CD4-positive, alpha-beta memory T cell (primary cell): ENCODE results near the gene DQX1. TPM values are rescaled to one million over a fixed set of nuclear protein-coding genes. Genes with fewer than 3 reads are reported as not detected.

Source experiments
- CTCF ChIA-PET: fragments of 350-600 bp; sonication (Branson Sonifier 250); formaldehyde crosslinking; loops from one replicate; lab custom pipeline; 2021; ENCODE audit warnings: inconsistent platforms; ENCODE audit not compliant: partially characterized antibody; lab: Charles Lee
- POLR2A ChIA-PET: fragments of 350-600 bp; sonication (Branson Sonifier 250); formaldehyde crosslinking; loops from one replicate; lab custom pipeline; 2021; ENCODE audit not compliant: partially characterized antibody; lab: Charles Lee
- DNase-seq, 5 donors: peaks; one replicate each; pipeline versions ENCODE4 v3.0.0 to v3.0.0-alpha.2; 2020 to 2022; ENCODE audit warnings: mixed read lengths in 1 of 5
- H3K27ac ChIP-seq: one replicate; pipeline ENCODE4 v1.7.0; 2013; ENCODE audit warnings: low read depth, low read length
- H3K27me3 ChIP-seq: 2 replicates; pipeline ENCODE4 v1.7.0; 2013; ENCODE audit warnings: mild to moderate bottlenecking, low read length, moderate library complexity; ENCODE audit not compliant: insufficient read depth
- H3K36me3 ChIP-seq: 2 replicates; pipeline ENCODE4 v1.7.0; 2013; ENCODE audit warnings: mild to moderate bottlenecking, low read length, moderate library complexity; ENCODE audit not compliant: insufficient read depth
- H3K4me1 ChIP-seq: 2 replicates; pipeline ENCODE4 v1.7.0; 2013; ENCODE audit warnings: mild to moderate bottlenecking, low read length, moderate library complexity; ENCODE audit not compliant: insufficient read depth
- H3K4me3 ChIP-seq, 2 donors: one replicate each; pipeline ENCODE4 v1.7.0; 2013; ENCODE audit warnings: low read length in 2 of 2, mild to moderate bottlenecking in 1 of 2
- H3K9me3 ChIP-seq, 2 donors: one replicate each; pipeline ENCODE4 v1.7.0; 2013; ENCODE audit warnings: low read length in 2 of 2, control low read depth in 1 of 2; ENCODE audit not compliant: control insufficient read depth in 1 of 2
- H3K27ac Mint-ChIP-seq, 7 donors: one replicate each; pipeline ENCODE4 v1.8.0; 2020 to 2021; ENCODE audit warnings: mixed read lengths in 7 of 7, mild to moderate bottlenecking in 6 of 7, inconsistent platforms in 3 of 7, moderate library complexity in 3 of 7
- H3K27me3 Mint-ChIP-seq, 2 donors: one replicate each; pipeline ENCODE4 v1.8.0; 2020 to 2021; ENCODE audit warnings: mixed read lengths in 2 of 2
- H3K36me3 Mint-ChIP-seq, 2 donors: one replicate each; pipeline ENCODE4 v1.8.0; 2020 to 2021; ENCODE audit warnings: mixed read lengths in 2 of 2, inconsistent platforms in 1 of 2, mild to moderate bottlenecking in 1 of 2
- H3K4me1 Mint-ChIP-seq, 4 donors: one replicate each; pipeline ENCODE4 v1.8.0; 2020 to 2021; ENCODE audit warnings: mixed read lengths in 4 of 4, mild to moderate bottlenecking in 1 of 4
- H3K4me3 Mint-ChIP-seq, 8 donors: one replicate each; pipeline ENCODE4 v1.8.0; 2020 to 2021; ENCODE audit warnings: mixed read lengths in 8 of 8, mild to moderate bottlenecking in 7 of 8, moderate library complexity in 6 of 8, inconsistent platforms in 3 of 8
- H3K9me3 Mint-ChIP-seq, 8 donors: one replicate each; pipeline ENCODE4 v1.8.0; 2020 to 2021; ENCODE audit warnings: mixed read lengths in 8 of 8, mild to moderate bottlenecking in 5 of 8, inconsistent platforms in 3 of 8, moderate library complexity in 1 of 8
- intact Hi-C: fragments of 100-400 bp; cut with micrococcal nuclease; formaldehyde crosslinking; loops from one replicate; pipeline ENCODE4 v1.15.1; 2023
- polyA plus RNA-seq, 2 donors: library from polyadenylated mRNA; unstranded; fragments of 300-500 nt; fragmentation: Illumina TruSeq; gene quantifications; one replicate each; pipeline ENCODE4 v1.2.3, GENCODE V29; 2021
- total RNA-seq, 2 experiments: library from RNA; stranded (reverse); gene quantifications; one replicate each; pipeline ENCODE4 v1.2.3, GENCODE V29; 2021

The DQX1 gene
- total and polyA plus RNA-seq, 4 experiments from 2014 or later, result 0.35 to 0.44 TPM; not detected in 2

- H3K27me3 ChIP-seq, result no peaks in the 10 kb centered on the region
- no peak overlapping the region for H3K27ac ChIP-seq
- no peak overlapping the region for H3K4me3 ChIP-seq
- intact Hi-C loops, result no loop called here
- no peak for DNase-seq
- H3K4me1 ChIP-seq, result peaks cover 4% of the 10 kb centered on the region
- CTCF ChIA-PET, result no interaction called here
- H3K4me1 Mint-ChIP-seq, result peaks cover 2 to 15% (median 8%) of the 10 kb centered on the region in 4 donors
- POLR2A ChIA-PET, result no interaction called here
- H3K27me3 Mint-ChIP-seq, result peaks cover 7 to 20% of the 10 kb centered on the region in 2 donors
- no peaks in the 10 kb centered on the region for H3K9me3 Mint-ChIP-seq
- peak overlapping the region in 2 of 7 donors; percentile 47 to 77 for H3K27ac Mint-ChIP-seq
- H3K4me3 Mint-ChIP-seq, result no peak overlapping the region
- H3K36me3 Mint-ChIP-seq, result peaks cover 0 to 10% of the 10 kb centered on the region in 2 donors
- no peaks in the 10 kb centered on the region for H3K9me3 ChIP-seq
- H3K36me3 ChIP-seq, result no peaks in the 10 kb centered on the region
These were observed 34.6 kb upstream of the DQX1 start for GRCh38 chr2:74560591-74560990.

DNA sequence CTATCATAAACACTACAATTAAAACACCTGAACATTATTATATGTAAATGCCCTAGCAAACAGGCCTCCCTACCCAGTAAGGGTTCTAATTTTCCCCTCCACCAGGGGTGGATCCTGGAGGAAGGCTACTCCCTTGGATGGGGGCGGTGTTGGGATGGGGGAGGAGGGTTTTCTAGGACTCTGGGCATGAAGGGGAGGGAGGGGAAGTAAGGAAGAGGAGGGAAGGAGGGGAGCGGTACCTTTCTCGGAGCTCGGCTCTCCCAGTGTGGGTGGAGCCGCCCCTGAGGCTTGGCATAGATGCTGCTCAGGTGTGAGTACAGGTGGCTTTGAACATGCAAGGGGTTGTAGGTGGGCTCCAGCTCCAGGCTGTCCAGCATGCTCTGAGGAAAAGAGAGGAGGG lies 33.9 kb upstream of the DQX1 start:
- peaks cover 7 to 20% of the 10 kb centered on the region in 2 donors for H3K27me3 Mint-ChIP-seq
- no peaks in the 10 kb centered on the region for H3K9me3 Mint-ChIP-seq
- ChIA-PET CTCF (no interaction called here), POLR2A (interaction anchor here (0.6 to 1.0 kb wide), 3 partner anchors 12 to 62 kb away, joined by 3 read pairs; no protein-coding TSS in a partner anchor)
- Histone ChIP-seq H3K9me3 (no peaks in the 10 kb centered on the region), H3K27ac (no peak overlapping the region), H3K4me1 (peaks cover 10% of the 10 kb centered on the region), H3K27me3 (no peaks in the 10 kb centered on the region), H3K4me3 (no peak overlapping the region), H3K36me3 (no peaks in the 10 kb centered on the region)
- DNase-seq, result no peak
- intact Hi-C loops, result loop anchor here (10.0 kb wide), 1 partner anchor 165 kb away; no protein-coding TSS in a partner anchor
- H3K36me3 Mint-ChIP-seq, result peaks cover 0 to 15% of the 10 kb centered on the region in 2 donors
- peak overlapping the region in 2 of 7 donors; percentile 45 to 77 for H3K27ac Mint-ChIP-seq
- peaks cover 5 to 21% (median 13%) of the 10 kb centered on the region in 4 donors for H3K4me1 Mint-ChIP-seq
- H3K4me3 Mint-ChIP-seq, result no peak overlapping the region

DNA sequence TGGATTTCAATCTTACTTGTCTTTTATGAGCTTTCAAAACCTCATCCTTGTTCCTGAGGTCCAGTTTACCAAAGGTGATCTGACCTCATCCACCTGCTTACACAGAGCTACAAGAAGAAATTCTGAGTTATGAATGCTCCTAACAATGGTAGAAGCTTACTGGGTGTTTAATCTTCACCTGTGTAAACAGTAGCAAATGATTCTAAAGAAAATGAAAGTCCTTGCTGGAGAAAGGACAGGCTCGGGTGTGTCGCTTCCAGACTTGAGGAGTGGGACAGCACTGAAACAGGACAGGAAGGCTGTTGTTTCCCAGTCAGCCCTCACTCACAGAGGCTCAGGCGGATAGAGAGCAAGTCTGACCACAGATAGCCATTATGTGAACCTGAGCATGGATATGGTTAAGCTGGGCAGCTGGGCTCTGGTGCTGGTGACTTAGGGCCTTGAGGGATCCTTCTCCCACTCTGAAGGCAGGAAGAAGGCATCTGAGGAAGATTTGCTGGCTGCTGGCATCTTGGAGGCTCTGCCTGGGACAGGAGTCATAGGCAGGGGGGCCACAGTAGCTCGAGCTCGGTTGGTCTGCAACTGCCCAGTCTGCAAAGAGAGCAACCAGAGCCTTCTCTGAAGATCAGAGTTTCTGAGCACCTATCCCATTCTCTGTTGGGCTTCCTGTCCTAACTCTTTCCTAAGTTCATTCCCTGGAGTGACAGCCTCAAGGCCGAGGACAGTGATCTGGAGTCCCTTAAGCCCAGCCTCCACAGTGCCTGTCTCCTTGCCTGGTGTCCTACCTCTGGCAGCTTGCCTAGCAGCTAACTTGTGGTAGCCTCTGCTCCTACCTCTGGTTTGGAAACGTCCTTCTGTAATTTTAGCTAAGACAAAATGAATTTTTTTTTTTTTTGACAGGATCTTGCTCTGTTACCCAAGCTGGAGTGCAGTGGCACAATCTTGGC lies 32.5 kb upstream of the DQX1 start:
- H3K27ac ChIP-seq, result no peak overlapping the region
- Mint-ChIP-seq H3K36me3 (peaks cover 0 to 20% of the 10 kb centered on the region in 2 donors), H3K9me3 (peaks cover 0 to 2% (median 0%) of the 10 kb centered on the region in 8 donors), H3K4me1 (peaks cover 5 to 24% (median 15%) of the 10 kb centered on the region in 4 donors), H3K27me3 (peaks cover 7 to 11% of the 10 kb centered on the region in 2 donors), H3K27ac (peak overlapping the region in 3 of 7 donors; percentile 23 to 45 (median 43)), H3K4me3 (no peak overlapping the region)
- intact Hi-C loops, result loop anchor here (10.0 kb wide), 1 partner anchor 164 kb away; no protein-coding TSS in a partner anchor
- no peaks in the 10 kb centered on the region for H3K36me3 ChIP-seq
- no peak overlapping the region for H3K4me3 ChIP-seq
- H3K4me1 ChIP-seq, result peaks cover 14% of the 10 kb centered on the region
- no peaks in the 10 kb centered on the region for H3K27me3 ChIP-seq
- H3K9me3 ChIP-seq, result no peaks in the 10 kb centered on the region
- CTCF ChIA-PET, result interaction anchor here (0.6 to 1.3 kb wide), 2 partner anchors 58 to 644 kb away, joined by 3 read pairs; no protein-coding TSS in a partner anchor
- DNase-seq, result no peak
- POLR2A ChIA-PET, result interaction anchor here (0.6 to 1.5 kb wide), 4 partner anchors 13 to 100 kb away, joined by 3 to 4 read pairs (median 4); partner anchors contain the start of genes CCDC142, TTC31 and WBP1

- intact Hi-C loops, result loop anchor here (10.0 kb wide), 1 partner anchor 162 kb away; no protein-coding TSS in a partner anchor
- no peak overlapping the region for H3K4me3 ChIP-seq
- CTCF ChIA-PET, result no interaction called here
- Mint-ChIP-seq H3K27me3 (peaks cover 5 to 10% of the 10 kb centered on the region in 2 donors), H3K4me3 (peak overlapping the region in 2 of 8 donors; percentile 61 to 98), H3K4me1 (peaks cover 7 to 31% (median 19%) of the 10 kb centered on the region in 4 donors), H3K27ac (peak overlapping the region in 4 of 7 donors; percentile 32 to 80 (median 60)), H3K9me3 (peaks cover 0 to 2% (median 0%) of the 10 kb centered on the region in 8 donors), H3K36me3 (peaks cover 0 to 20% of the 10 kb centered on the region in 2 donors)
- H3K36me3 ChIP-seq, result no peaks in the 10 kb centered on the region
- POLR2A ChIA-PET, result interaction anchor here (0.9 to 2.2 kb wide), 2 partner anchors 10 to 84 kb away, joined by 3 to 5 read pairs; partner anchors contain the start of gene MRPL53
- H3K9me3 ChIP-seq, result no peaks in the 10 kb centered on the region
- H3K4me1 ChIP-seq, result peaks cover 16% of the 10 kb centered on the region
- H3K27me3 ChIP-seq, result no peaks in the 10 kb centered on the region
- H3K27ac ChIP-seq, result no peak overlapping the region
- no peak for DNase-seq
These were observed 30.9 kb upstream of the DQX1 start for GRCh38 chr2:74556831-74557370.

GRCh38 chr2:74556159-74556558 lies 30.1 kb upstream of the DQX1 start:
- CTCF ChIA-PET, result no interaction called here
- Mint-ChIP-seq H3K4me3 (peak overlapping the region; percentile 31 to 98 (median 94)), H3K4me1 (peaks cover 7 to 31% (median 19%) of the 10 kb centered on the region in 4 donors), H3K36me3 (peaks cover 0 to 20% of the 10 kb centered on the region in 2 donors), H3K27me3 (peaks cover under 1 to 16% of the 10 kb centered on the region in 2 donors), H3K9me3 (peaks cover 0 to 2% (median 0%) of the 10 kb centered on the region in 8 donors), H3K27ac (peak overlapping the region in 5 of 7 donors; percentile 47 to 85 (median 73))
- intact Hi-C loops, result loop anchor here (10.0 kb wide), 1 partner anchor 161 kb away; no protein-coding TSS in a partner anchor
- POLR2A ChIA-PET, result interaction anchor here (1.2 to 2.2 kb wide), 2 partner anchors 11 to 22 kb away, joined by 3 to 5 read pairs; no protein-coding TSS in a partner anchor
- no peaks in the 10 kb centered on the region for H3K9me3 ChIP-seq
- no peak for DNase-seq
- H3K4me1 ChIP-seq, result peaks cover 16% of the 10 kb centered on the region
- H3K36me3 ChIP-seq, result no peaks in the 10 kb centered on the region
- H3K27ac ChIP-seq, result no peak overlapping the region
- H3K4me3 ChIP-seq, result no peak overlapping the region
- H3K27me3 ChIP-seq, result no peaks in the 10 kb centered on the region

DNA sequence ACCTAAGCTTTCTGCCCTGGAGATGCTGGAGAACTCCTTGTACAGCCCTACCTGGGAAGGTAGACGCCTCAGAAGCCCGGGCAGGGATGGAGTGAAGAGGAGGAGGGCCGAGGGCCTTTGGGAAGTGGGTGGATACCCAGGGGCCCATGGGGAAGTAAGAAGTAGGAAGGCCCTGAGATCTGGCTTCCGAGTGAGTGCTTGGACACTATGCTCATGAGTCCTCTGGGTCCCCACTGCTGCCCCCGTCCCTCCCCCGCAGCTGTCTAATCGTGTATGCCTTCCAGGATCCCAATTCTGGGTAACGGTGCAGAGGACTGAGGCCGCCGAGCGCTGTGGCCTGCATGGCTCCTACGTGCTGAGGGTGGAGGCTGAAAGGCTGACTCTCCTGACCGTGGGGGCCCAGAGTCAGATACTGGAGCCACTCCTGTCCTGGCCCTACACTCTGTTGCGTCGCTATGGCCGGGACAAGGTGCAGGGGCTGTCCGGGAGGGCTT lies 29.6 kb upstream of the DQX1 start:
- intact Hi-C loops, result loop anchor here (1.0 to 10.0 kb wide), 3 partner anchors 48 to 161 kb away; partner anchors contain the start of genes CCDC142, PCGF1 and TTC31
- Mint-ChIP-seq H3K4me3 (peak overlapping the region; percentile 94 to 98 (median 96)), H3K36me3 (peaks cover 0 to 20% of the 10 kb centered on the region in 2 donors), H3K9me3 (peaks cover 0 to 2% (median 0%) of the 10 kb centered on the region in 8 donors), H3K4me1 (peaks cover 7 to 32% (median 19%) of the 10 kb centered on the region in 4 donors), H3K27me3 (peaks cover 0 to 18% of the 10 kb centered on the region in 2 donors), H3K27ac (peak overlapping the region; percentile 2 to 98 (median 91))
- DNase-seq, result no peak
- Histone ChIP-seq H3K27ac (peak overlapping the region; percentile 64), H3K9me3 (no peaks in the 10 kb centered on the region), H3K4me3 (peak overlapping the region; percentile 84 to 99), H3K4me1 (peaks cover 16% of the 10 kb centered on the region), H3K27me3 (no peaks in the 10 kb centered on the region), H3K36me3 (no peaks in the 10 kb centered on the region)
- ChIA-PET CTCF (interaction anchor here (0.8 to 0.9 kb wide), 2 partner anchors 12 to 32 kb away, joined by 4 read pairs; no protein-coding TSS in a partner anchor), POLR2A (interaction anchor here (0.6 to 2.2 kb wide), 5 partner anchors 12 to 73 kb away, joined by 3 to 5 read pairs (median 3); partner anchors contain the start of genes AUP1, CCDC142, HTRA2 and TTC31)
